ENCODE data around the gene NARS2. TPM values are rescaled to one million over a fixed set of nuclear protein-coding genes. Genes with fewer than 3 reads are reported as not detected.
"Not testable (repeated sequence)": the region's sequence is repeated elsewhere in the genome, so short reads cannot be mapped to it uniquely, and the experiment has no call there.

NARS2 gene
- total and polyA plus RNA-seq, 2 donors, result 25.0 to 30.1 TPM

GRCh38 chr11:78470861-78471442 is 103.7 kb downstream of the NARS2 start:
- DNase-seq (ENCODE audit: low read depth in 6 of 9, low spot score in 9 of 9), result no peak
- H3K27me3 ChIP-seq (ENCODE audit: control insufficient read depth in 2 of 2, insufficient read depth in 1 of 2, low read length in 1 of 2), result no peaks in the 10 kb centered on the region
- H3K36me3 ChIP-seq (ENCODE audit: control insufficient read depth in 2 of 2, insufficient read depth in 2 of 2, low read length in 1 of 2), result no peaks in the 10 kb centered on the region
- peaks cover 2 to 6% of the 10 kb centered on the region in 2 donors for H3K4me1 ChIP-seq (ENCODE audit: control insufficient read depth in 2 of 2, insufficient read depth in 2 of 2, low read length in 2 of 2)
- H3K27ac ChIP-seq (ENCODE audit: low read depth in 1 of 2, low read length in 1 of 2), result no peak overlapping the region
- no peak overlapping the region for H3K4me3 ChIP-seq (ENCODE audit: low read length in 2 of 2)
- no peaks in the 10 kb centered on the region for H3K9me3 ChIP-seq (ENCODE audit: control insufficient read depth in 2 of 2, insufficient read depth in 1 of 2, low read length in 1 of 2)
- WGBS, result 98% methylated on average over 3 of the region's 3 CpGs

DNA sequence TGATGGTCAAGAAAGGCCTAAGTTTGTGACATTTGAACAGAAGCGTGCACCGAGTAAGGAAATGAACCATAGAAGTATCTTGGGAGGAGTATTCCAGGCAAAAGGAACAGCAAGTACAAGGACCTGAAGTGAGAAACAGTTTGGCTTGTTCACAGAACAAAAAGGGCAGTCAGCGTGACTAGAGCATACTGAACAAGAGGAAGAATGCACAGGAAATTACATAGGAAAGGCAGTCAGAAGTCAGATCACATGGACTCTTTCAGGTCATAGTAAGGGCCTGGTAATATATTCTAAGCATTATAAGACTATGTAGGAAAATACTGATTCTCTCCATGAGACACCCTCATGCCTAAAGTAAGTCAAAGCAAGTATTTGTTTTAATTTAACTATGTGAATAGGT is 104.8 kb downstream of the NARS2 start:
- Histone ChIP-seq H3K9me3 (ENCODE audit: control insufficient read depth in 2 of 2, insufficient read depth in 1 of 2, low read length in 1 of 2) (peaks cover 0 to 2% of the 10 kb centered on the region in 2 donors), H3K27me3 (ENCODE audit: control insufficient read depth in 2 of 2, insufficient read depth in 1 of 2, low read length in 1 of 2) (no peaks in the 10 kb centered on the region), H3K4me3 (ENCODE audit: low read length in 2 of 2) (no peak overlapping the region), H3K27ac (ENCODE audit: low read depth in 1 of 2, low read length in 1 of 2) (peak overlapping the region in 1 of 2 donors; percentile 32), H3K36me3 (ENCODE audit: control insufficient read depth in 2 of 2, insufficient read depth in 2 of 2, low read length in 1 of 2) (no peaks in the 10 kb centered on the region), H3K4me1 (ENCODE audit: control insufficient read depth in 2 of 2, insufficient read depth in 2 of 2, low read length in 2 of 2) (peaks cover 11 to 15% of the 10 kb centered on the region in 2 donors)
- 86% methylated on average over 3 of the region's 3 CpGs for WGBS
- peak in 1 of 9 donors; percentile 6 for DNase-seq (ENCODE audit: low read depth in 6 of 9, low spot score in 9 of 9)

GRCh38 chr11:78467931-78468330 is 106.7 kb downstream of the NARS2 start:
- peaks cover 0 to 3% of the 10 kb centered on the region in 2 donors for H3K36me3 ChIP-seq (ENCODE audit: control insufficient read depth in 2 of 2, insufficient read depth in 2 of 2, low read length in 1 of 2)

GRCh38 chr11:78467370-78467769 is 107.3 kb downstream of the NARS2 start:
- Histone ChIP-seq H3K27ac (ENCODE audit: low read depth in 1 of 2, low read length in 1 of 2) (no peak overlapping the region), H3K4me1 (ENCODE audit: control insufficient read depth in 2 of 2, insufficient read depth in 2 of 2, low read length in 2 of 2) (peaks cover 12 to 26% of the 10 kb centered on the region in 2 donors), H3K36me3 (ENCODE audit: control insufficient read depth in 2 of 2, insufficient read depth in 2 of 2, low read length in 1 of 2) (peaks cover 0 to 3% of the 10 kb centered on the region in 2 donors), H3K4me3 (ENCODE audit: low read length in 2 of 2) (no peak overlapping the region), H3K9me3 (ENCODE audit: control insufficient read depth in 2 of 2, insufficient read depth in 1 of 2, low read length in 1 of 2) (peaks cover 0 to 2% of the 10 kb centered on the region in 2 donors), H3K27me3 (ENCODE audit: control insufficient read depth in 2 of 2, insufficient read depth in 1 of 2, low read length in 1 of 2) (no peaks in the 10 kb centered on the region)
- WGBS, result over 99% methylated on average over 2 of the region's 2 CpGs
- no peak for DNase-seq (ENCODE audit: low read depth in 6 of 9, low spot score in 9 of 9)

More at GRCh38 chr11:78467931-78468330, 106.7 kb downstream of the NARS2 start:
- Histone ChIP-seq H3K27ac (ENCODE audit: low read depth in 1 of 2, low read length in 1 of 2) (no peak overlapping the region), H3K4me3 (ENCODE audit: low read length in 2 of 2) (no peak overlapping the region), H3K4me1 (ENCODE audit: control insufficient read depth in 2 of 2, insufficient read depth in 2 of 2, low read length in 2 of 2) (peaks cover 12 to 26% of the 10 kb centered on the region in 2 donors), H3K9me3 (ENCODE audit: control insufficient read depth in 2 of 2, insufficient read depth in 1 of 2, low read length in 1 of 2) (peaks cover 0 to 2% of the 10 kb centered on the region in 2 donors), H3K27me3 (ENCODE audit: control insufficient read depth in 2 of 2, insufficient read depth in 1 of 2, low read length in 1 of 2) (no peaks in the 10 kb centered on the region)
- 97% methylated on average over 4 of the region's 4 CpGs for WGBS
- no peak for DNase-seq (ENCODE audit: low read depth in 6 of 9, low spot score in 9 of 9)

DNA sequence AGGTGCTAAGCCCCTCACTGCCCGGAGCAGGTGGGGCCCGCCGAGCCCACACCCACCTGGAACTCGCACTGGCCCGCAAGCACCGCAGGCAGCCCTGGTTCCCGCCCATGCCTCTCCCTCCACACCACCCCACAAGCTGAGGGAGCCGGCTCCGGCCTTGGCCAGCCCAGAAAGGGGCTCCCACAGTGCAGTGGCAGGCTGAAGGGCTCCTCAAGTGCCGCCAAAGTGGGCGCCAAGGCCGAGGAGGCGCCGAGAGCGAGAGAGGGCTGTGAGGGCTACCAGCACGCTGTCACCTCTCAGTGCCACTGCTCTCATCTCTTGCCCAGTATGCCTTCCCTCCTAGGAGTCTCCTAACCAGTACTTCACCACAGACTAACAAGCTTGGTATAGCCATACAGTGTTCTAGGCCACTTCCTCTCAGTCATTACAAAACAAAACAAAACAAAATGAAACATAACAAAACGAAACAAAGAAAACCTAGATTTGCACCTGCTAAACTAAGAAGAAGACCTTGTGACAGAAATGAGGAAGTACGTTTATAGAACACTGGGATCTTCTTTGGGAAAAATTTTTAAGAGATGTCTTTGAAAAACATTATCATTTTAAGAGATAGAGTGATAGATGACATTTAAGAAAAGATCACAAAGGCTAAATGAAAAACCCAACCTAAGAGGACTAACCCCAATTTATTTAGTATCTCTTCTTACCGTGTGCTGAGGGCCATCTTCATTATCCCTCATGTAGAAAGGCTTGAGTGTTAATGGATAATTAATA is 109.3 kb downstream of the NARS2 start:
- Histone ChIP-seq H3K27me3 (ENCODE audit: control insufficient read depth in 2 of 2, insufficient read depth in 1 of 2, low read length in 1 of 2) (no peaks in the 10 kb centered on the region), H3K36me3 (ENCODE audit: control insufficient read depth in 2 of 2, insufficient read depth in 2 of 2, low read length in 1 of 2) (peaks cover 0 to 12% of the 10 kb centered on the region in 2 donors), H3K4me1 (ENCODE audit: control insufficient read depth in 2 of 2, insufficient read depth in 2 of 2, low read length in 2 of 2) (peaks cover 12 to 26% of the 10 kb centered on the region in 2 donors), H3K4me3 (ENCODE audit: low read length in 2 of 2) (peak overlapping the region in 1 of 2 donors; percentile 29), H3K27ac (ENCODE audit: low read depth in 1 of 2, low read length in 1 of 2) (peak overlapping the region; percentile 95 to 96), H3K9me3 (ENCODE audit: control insufficient read depth in 2 of 2, insufficient read depth in 1 of 2, low read length in 1 of 2) (peaks cover 0 to 2% of the 10 kb centered on the region in 2 donors)
- 31% methylated on average over 19 of the region's 19 CpGs for WGBS
- DNase-seq (ENCODE audit: low read depth in 6 of 9, low spot score in 9 of 9), result peak in 7 of 9 donors; percentile 23 to 72 (median 45)

- Histone ChIP-seq H3K27ac (ENCODE audit: low read depth in 1 of 2, low read length in 1 of 2) (peak overlapping the region; percentile 95 to 96), H3K36me3 (ENCODE audit: control insufficient read depth in 2 of 2, insufficient read depth in 2 of 2, low read length in 1 of 2) (peaks cover 0 to 18% of the 10 kb centered on the region in 2 donors), H3K4me1 (ENCODE audit: control insufficient read depth in 2 of 2, insufficient read depth in 2 of 2, low read length in 2 of 2) (peaks cover 12 to 26% of the 10 kb centered on the region in 2 donors)
- H3K9me3 ChIP-seq (ENCODE audit: control insufficient read depth in 2 of 2, insufficient read depth in 1 of 2, low read length in 1 of 2); H3K27me3 ChIP-seq (ENCODE audit: control insufficient read depth in 2 of 2, insufficient read depth in 1 of 2, low read length in 1 of 2); H3K4me3 ChIP-seq (ENCODE audit: low read length in 2 of 2): not testable (repeated sequence)
- DNase-seq (ENCODE audit: low read depth in 6 of 9, low spot score in 9 of 9), result peak in 1 of 9 donors; percentile 25
- 62% methylated on average over 14 of the region's 14 CpGs for WGBS
Measured at GRCh38 chr11:78464787-78465168, 109.9 kb downstream of the NARS2 start.

DNA sequence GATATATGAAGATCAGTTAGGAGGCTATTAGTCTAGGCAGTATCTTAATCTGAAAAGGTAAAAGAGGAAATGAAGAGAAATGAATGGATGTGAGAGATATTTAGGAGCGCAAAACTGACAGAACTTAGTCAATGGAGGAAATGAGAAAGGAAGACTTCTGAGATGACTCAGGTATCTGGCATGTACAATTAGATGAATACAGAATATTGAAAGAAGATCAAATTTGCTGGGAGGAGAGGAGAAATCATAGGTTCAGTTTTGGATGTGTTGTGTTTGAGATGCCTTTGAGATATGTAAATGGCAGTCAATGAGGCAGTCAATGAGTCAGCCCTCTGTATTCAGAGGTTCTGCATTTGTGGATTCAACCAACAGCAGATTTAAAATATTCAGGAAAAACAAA is 114.2 kb downstream of the NARS2 start:
- Histone ChIP-seq H3K27ac (ENCODE audit: low read depth in 1 of 2, low read length in 1 of 2) (no peak overlapping the region), H3K36me3 (ENCODE audit: control insufficient read depth in 2 of 2, insufficient read depth in 2 of 2, low read length in 1 of 2) (peaks cover 3 to 19% of the 10 kb centered on the region in 2 donors), H3K9me3 (ENCODE audit: control insufficient read depth in 2 of 2, insufficient read depth in 1 of 2, low read length in 1 of 2) (peaks cover 0 to 2% of the 10 kb centered on the region in 2 donors), H3K27me3 (ENCODE audit: control insufficient read depth in 2 of 2, insufficient read depth in 1 of 2, low read length in 1 of 2) (no peaks in the 10 kb centered on the region), H3K4me3 (ENCODE audit: low read length in 2 of 2) (no peak overlapping the region), H3K4me1 (ENCODE audit: control insufficient read depth in 2 of 2, insufficient read depth in 2 of 2, low read length in 2 of 2) (peaks cover 6 to 21% of the 10 kb centered on the region in 2 donors)
- 96% methylated on average over 1 of the region's 1 CpG for WGBS
- no peak for DNase-seq (ENCODE audit: low read depth in 6 of 9, low spot score in 9 of 9)

GRCh38 chr11:78459738-78460137 is 114.9 kb downstream of the NARS2 start:
- 90% methylated on average over 4 of the region's 4 CpGs for WGBS
- Histone ChIP-seq H3K9me3 (ENCODE audit: control insufficient read depth in 2 of 2, insufficient read depth in 1 of 2, low read length in 1 of 2) (no peaks in the 10 kb centered on the region), H3K4me1 (ENCODE audit: control insufficient read depth in 2 of 2, insufficient read depth in 2 of 2, low read length in 2 of 2) (peaks cover 0 to 14% of the 10 kb centered on the region in 2 donors), H3K36me3 (ENCODE audit: control insufficient read depth in 2 of 2, insufficient read depth in 2 of 2, low read length in 1 of 2) (peaks cover 3 to 19% of the 10 kb centered on the region in 2 donors), H3K4me3 (ENCODE audit: low read length in 2 of 2) (no peak overlapping the region), H3K27ac (ENCODE audit: low read depth in 1 of 2, low read length in 1 of 2) (no peak overlapping the region), H3K27me3 (ENCODE audit: control insufficient read depth in 2 of 2, insufficient read depth in 1 of 2, low read length in 1 of 2) (no peaks in the 10 kb centered on the region)
- DNase-seq (ENCODE audit: low read depth in 6 of 9, low spot score in 9 of 9), result no peak

- H3K27me3 ChIP-seq (ENCODE audit: control insufficient read depth in 2 of 2, insufficient read depth in 1 of 2, low read length in 1 of 2), result no peaks in the 10 kb centered on the region
- no peak overlapping the region for H3K4me3 ChIP-seq (ENCODE audit: low read length in 2 of 2)
- peaks cover 3 to 16% of the 10 kb centered on the region in 2 donors for H3K36me3 ChIP-seq (ENCODE audit: control insufficient read depth in 2 of 2, insufficient read depth in 2 of 2, low read length in 1 of 2)
- no peaks in the 10 kb centered on the region for H3K9me3 ChIP-seq (ENCODE audit: control insufficient read depth in 2 of 2, insufficient read depth in 1 of 2, low read length in 1 of 2)
- no peak overlapping the region for H3K27ac ChIP-seq (ENCODE audit: low read depth in 1 of 2, low read length in 1 of 2)
- H3K4me1 ChIP-seq (ENCODE audit: control insufficient read depth in 2 of 2, insufficient read depth in 2 of 2, low read length in 2 of 2), result peaks cover 11 to 16% of the 10 kb centered on the region in 2 donors
- 71% methylated on average over 2 of the region's 2 CpGs for WGBS
- no peak for DNase-seq (ENCODE audit: low read depth in 6 of 9, low spot score in 9 of 9)
Measured at GRCh38 chr11:78457448-78457847, 117.2 kb downstream of the NARS2 start.
